NCI-H526 (cell line): ENCODE measurements around the gene CHRM2.

ENCODE experiments used
- DNase-seq, 2 experiments: peaks; one replicate each; lab custom pipeline; 2025; lab: John Stamatoyannopoulos, UW

Gene CHRM2

DNA sequence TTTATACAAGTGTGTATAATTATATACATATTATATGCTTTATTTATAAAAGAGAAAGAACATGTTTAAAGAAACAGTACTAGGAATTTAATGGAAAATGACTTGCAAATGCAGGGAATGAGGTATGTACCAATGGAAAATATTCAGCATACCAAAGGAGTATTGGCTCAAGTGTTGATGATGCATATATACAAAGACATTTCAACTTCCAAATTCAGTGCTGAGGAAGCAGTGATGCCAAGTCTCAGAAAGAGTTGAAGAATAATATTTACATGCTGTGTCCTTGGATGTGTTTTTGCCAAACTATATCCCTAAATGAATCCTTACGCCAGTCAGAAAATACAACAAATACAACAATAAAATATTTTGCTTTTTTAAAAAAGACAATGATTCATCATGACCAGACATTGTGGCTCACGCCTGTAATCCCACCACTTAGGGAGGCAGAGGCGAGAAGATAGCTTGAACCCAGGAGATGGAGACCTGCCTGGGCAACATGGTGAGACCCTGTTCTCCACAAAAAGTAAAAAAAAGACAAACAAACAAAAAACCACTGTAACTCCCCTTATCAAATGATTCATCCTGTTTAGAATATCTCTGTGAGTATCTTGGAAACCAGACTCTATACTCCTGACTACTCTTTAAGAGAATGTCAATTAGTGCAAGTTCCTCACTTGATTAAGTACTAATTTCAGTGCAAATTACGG is 157.2 kb downstream of the CHRM2 start:
- no peak for DNase-seq

DNA sequence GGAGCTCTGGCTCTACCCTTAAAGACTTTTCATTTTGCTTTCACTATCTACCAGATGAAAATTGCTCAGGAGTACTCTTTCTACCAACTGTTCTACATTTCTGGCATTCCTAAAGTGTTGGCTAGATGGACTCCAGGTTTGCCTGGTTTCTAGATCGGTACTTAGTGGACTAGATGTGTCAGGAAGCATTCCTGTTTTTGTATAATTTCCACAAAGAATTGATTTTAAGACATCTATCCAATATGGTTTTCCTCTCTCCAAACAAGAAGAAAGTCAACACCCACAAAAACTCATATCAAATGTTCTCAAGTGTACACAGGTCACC is 157.7 kb downstream of the CHRM2 start:
- no peak for DNase-seq

DNA sequence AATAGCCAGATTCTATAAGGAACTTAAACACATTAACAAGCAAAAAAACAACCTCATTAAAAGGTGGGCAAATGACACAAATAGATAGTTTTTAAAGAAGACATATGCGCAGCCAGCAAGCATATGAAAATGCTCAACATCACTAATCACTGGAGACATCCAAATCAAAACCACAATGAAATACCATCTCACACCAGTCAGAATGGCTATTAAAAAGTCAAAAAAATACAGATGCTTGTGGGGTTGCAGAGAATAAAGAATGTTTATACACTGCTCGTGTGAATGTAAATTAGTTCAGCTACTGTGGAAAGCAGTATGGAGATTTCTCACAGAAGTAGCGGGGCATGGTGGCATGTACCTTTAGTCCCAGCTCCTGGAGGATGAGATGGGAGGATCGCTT is 164.0 kb downstream of the CHRM2 start:
- DNase-seq: peak in 1 of 2 experiments; percentile 19

DNA sequence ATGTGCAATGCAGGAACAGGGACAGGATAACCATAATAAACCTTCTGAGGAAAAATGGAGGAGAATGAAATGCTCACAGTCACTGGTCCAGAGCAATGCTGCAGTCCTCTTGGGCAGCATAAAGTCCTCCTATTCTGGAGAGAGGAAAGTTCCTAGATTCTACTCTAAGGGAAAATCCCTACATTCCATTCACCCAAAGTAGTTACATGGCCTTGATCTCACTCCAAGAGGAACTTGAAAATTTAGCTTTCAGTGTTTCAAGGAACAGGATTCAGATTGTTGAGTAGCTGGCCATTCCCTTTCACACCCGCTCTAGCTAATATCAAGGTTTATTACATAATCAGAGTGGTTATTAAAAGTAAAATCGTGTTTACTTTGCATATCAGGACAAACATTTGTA is 168.3 kb downstream of the CHRM2 start:
- DNase-seq: peak in 1 of 2 experiments; percentile 2

DNA sequence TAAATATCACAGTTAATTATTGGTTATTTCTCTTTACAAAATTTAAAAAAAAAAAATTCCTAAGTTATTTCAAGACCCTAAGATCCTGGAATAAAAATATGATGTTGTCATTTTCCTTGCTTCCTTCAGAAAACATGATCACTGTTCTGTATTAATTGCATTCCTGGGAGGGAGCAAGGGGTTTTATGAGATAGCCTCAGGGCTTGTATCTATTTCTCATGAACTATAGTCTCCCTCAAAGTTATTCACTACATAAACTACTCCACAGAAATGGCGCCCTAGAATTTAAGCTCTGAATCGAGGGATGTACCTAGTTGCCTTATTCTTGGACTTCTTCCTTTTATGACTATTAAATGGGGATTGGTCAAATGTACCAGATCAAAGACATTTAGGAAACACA is 170.3 kb downstream of the CHRM2 start:
- no peak for DNase-seq

DNA sequence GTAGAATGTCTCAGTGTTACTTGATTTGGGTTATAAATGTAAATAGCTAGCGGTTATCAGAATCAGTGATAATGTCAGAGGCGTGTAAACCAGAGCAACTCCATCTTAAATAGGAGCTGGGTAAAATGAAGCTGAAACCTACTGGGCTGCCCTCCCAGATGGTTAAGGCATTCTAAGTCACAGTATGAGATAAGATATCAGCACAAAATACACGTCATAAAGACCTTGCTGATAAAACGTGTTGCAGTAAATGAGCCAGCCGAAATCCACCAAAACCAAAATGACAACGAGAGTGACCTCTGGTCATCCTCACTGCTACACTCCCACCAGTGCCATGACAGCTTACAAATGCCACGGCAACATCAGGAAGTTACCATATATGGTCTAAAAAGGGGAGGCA is 172.3 kb downstream of the CHRM2 start:
- DNase-seq: no peak

DNA sequence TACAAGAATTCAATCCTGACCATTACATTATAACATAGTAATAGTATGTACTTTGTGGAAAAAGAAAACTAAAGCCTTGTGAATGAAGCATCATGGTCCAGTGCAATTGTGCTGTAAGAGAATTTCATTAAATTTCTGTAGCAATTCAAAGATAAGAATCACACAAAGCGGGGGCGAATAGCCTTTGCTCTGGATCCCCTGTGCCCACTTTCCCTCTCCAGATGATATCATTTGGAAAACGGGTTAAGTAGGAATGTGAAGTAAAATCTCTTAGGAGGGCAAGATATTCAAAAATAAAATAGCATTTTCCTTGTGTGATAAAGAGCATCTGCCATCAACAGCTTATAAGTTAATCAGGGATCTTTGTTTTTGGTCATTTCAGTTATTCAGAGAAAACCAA is 177.1 kb downstream of the CHRM2 start:
- DNase-seq: no peak

DNA sequence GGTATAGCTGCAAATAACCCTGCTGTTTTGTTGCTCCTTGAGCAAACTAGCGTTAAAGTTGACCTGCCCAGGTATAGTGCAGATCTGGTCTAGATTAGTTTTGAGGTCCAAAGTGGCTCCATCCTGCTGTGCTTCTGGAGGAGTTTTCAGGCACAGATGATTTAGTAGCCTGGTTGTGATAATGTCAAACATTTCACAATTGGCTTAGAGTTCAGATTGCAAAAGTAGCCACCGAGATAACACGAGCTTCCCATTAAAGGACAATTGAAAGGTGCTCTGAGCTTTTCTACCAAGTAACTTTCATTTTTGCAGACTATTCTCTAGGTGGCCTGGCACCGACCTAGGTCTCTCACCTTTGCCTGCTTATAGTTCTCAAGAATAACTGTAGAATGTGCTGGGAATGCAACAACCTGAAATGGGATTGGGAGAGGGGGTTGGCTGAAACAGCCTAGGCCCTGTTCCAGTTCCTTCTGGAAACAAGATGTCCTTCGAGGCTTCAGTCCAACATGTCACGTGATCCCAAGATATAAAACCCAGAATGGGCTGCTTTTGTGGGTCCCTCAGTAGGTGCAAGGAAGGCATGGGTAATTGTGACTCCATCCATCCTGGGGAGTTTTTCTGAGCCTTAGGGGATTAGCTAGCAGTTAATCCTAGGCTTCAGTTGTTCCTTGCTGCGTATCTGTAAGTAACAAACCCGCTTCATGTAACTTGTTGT is 201.0 kb downstream of the CHRM2 start:
- no peak for DNase-seq
